NCI-H446 treated with DMSO at 0.1 percent for 48 hours (cell line): ENCODE data around the gene HIVEP2.

Experiments
- DNase-seq: peaks from one replicate; lab custom pipeline; 2025; lab: John Stamatoyannopoulos, UW

HIVEP2 gene

DNA sequence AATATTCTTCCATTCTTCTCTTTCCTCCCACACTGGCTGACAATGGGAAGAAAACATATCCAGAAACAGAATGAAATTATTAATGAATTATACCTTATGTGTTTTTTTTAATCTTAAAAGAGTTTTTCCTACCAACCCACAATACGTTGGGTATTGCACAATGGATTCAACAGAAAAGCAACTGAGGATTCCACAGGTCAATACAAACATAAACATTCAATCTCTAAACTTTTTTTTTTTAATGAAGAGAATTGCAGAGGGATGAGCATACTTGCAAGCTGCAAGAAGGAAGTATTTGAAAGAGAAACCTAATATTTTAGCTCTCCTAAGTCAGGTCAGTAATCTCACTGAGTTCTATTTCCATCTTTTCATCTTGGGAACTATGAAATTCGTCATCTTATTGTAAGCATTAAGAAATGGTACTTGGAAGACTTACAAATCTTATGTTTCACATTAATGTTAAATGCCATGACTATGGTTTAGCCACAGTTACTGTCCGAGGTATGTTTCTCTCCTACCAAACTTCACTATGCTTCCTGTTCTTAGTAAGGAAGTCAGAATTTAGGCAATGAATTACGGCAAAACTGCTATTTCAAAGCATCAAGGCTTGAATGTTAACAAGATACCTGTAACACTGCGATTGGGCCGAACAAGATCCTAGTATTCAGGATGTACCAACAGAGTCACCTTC is 100.8 kb downstream of the HIVEP2 start:
- DNase-seq, result no peak

DNA sequence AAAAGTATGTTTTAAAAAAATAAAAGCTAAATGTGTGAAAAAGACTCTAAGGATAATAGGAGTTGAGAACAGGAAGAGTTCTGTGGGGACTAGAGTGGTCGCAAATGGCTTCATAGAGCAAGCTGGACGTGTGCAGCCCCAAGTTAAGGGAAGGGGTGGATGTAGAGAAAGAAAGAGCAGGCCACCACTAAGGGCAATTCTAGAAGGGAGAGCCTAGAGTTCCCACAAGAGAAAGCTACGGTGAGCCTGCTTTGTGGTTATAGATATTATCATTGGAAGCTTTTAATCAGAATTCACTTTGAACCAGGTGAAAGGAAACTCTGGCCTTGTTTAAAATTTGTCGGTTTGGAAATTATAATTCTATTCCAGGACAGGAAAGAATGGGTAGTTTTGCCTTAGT is 101.6 kb downstream of the HIVEP2 start:
- DNase-seq, result no peak

DNA sequence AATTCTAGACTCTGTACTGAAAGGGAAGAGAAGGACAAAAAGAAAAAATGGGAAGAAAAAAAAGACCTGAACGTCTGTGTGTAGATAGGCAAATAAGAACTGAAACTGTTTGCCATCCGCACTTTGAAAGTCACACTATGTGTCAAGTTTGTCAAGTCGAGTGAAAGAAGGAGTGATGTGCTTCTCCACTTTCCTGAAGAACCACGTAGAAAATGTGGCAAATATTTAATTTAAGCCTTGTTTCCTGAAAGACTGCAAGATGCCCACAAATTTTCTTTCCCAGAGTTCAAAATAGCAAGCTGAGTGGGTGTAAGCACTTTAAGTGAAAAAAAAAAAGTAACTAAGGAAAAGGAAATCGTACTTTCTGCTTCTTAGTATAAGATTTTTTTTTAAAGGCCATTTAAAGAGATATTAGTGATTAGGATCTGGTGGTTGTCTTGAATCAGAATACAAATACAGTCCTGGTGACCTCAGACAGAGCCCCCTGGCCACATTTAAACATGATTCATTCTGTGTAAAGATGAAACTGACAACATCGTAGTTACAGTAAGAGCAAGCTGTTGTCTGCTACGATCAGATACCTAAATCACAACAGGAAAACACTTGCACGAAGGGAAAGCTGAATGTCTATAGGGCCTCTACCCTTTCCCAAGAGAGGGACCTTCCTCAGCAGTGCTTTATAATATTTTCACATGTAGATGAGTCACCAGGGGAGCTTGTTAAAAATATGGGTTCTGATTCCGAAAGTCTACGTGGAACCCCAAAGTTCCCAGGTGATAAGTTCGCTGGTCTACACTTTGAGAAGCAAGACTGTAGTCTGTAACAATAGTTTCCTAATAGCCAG is 102.3 kb downstream of the HIVEP2 start:
- no peak for DNase-seq

DNA sequence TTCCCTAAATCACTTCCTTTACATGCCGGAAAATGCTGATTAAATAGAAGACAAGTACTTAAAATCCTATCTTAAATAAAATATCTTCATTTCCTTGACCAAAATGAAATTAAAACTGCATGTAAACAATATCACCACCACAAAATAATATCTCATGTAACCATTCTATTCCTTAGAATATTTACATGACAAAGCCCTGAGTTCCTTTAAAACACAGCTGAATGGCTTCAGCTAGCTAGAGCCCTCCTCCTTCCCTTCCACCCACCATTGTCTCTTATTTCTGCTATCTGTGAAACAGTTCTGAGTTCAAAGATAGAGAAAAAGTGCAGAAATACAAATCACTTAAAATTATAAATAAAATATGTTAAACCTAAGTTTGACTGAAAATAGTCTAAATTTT is 103.1 kb downstream of the HIVEP2 start:
- DNase-seq, result no peak

DNA sequence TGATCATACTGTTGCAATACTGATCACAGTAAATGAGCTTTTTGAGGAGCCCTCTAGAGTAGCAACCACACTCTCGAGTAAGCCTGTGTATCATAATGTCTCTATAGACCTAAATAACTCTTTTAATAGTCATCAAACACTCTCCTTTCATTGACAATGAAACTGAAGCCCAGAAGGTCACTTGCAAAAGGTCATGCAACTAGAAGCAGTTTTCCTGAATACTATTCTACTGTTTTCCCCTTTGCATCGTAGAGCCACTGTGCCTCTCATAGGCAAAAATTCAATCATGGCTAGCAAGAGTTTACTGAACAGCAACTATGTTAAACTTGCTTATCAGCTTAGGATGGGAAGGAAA is 105.3 kb downstream of the HIVEP2 start:
- no peak for DNase-seq

DNA sequence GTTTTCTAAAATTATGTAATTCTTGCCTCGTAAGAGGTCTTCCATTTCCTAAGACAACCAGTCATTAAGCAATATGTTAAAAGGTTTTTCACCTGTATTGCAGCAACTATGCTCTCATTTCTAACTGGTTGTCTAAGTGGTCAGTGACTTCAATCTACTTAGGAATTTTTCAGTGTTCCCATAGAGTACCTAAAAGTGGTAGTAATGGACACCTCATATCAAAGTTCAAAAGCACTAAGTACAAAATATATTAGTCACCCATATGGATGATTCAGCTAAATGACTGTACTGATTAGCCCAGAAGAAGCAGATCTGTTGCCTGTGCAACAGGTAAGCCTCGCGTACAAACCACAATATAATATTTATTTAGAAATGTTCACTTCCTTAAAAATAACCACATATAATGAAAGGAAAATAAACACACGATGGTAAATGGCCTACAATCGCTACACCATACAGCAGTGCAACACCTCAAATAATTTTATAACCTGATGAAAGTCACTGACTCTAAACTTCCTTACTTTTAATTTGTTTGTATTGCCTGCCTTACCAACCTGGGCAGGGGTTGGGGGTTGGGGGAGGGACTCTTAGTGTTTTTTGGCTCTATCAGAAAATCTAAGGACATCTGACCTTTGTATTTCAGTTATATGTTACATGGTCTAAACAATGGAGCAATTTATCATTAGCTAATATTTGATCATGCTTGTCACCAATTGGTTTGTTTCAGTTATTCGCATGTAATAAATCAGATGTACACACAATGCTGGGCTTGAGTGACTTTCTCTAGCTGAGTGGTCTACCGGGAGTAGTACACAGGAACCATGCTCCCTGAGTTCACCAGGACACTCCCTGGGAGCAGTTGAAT is 105.9 kb downstream of the HIVEP2 start:
- no peak for DNase-seq

DNA sequence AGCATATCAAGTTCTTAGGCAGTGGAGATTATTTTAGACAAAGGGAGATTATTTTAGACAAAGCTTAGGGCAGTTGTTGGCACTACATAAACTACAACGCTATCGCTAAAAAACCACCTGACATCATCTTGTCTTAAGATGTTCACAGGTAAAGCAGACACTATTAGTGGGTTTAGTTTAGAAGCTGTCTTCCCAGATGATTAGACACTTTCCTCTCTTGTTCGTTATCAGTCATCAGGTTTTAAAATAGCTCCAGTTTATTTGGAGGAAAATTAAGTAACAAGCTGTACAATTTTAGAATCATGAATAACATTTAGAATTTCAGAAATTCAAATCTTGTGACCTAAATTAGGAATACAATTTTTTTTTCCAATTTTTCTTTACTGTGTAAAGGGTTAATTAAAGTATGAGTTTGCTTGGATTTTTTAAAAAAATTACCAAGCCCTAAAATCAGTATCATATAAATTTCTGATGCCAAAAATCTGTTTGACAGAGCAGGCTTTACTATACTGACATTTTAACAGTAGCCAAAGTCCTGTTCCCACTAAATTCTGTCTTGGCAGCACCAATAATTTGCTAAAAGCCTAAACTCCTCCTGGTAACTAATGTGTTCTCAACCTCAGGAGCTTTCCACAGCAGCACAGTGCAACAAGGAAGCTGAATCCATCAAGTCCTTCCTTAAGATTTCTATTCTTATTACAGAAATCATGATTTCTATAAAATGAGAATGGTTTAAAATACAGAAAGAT is 109.0 kb downstream of the HIVEP2 start:
- peak; percentile 25 for DNase-seq

DNA sequence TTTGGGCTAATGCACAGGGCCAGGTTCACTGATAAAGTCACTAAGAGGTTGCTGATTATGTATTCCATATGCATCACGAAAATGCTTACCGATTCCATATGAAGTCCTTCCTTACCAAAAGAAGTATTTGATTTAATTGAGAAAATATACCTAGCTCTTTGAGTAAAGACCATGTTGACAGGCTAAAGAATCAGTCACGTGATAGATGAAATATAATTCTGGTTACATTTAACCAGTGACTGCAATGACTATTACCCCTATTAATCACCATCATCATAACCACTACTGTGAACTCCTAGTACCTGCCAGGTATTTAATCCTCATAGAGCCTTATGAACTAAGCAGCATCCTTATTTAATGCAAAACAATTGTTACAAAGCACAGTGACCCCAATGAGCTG is 110.1 kb downstream of the HIVEP2 start:
- DNase-seq, result no peak

DNA sequence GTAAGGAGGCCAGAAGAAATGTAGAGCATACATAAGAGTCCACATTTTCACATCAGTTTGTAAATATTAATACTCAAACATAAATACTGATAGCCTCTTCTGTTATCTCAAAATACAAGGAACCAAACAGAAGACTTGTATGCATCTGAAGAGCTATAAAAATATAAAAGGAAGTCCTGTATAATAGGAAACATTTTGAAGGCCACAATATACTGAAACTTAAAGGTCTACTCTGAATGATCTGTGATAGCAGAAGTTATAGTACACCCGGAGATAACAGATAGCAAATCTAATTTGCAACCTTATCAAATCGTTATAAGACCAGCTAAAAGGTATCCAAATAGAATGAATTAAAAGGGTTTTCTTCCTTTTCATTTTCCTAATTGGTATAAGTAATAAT is 111.2 kb downstream of the HIVEP2 start:
- no peak for DNase-seq

DNA sequence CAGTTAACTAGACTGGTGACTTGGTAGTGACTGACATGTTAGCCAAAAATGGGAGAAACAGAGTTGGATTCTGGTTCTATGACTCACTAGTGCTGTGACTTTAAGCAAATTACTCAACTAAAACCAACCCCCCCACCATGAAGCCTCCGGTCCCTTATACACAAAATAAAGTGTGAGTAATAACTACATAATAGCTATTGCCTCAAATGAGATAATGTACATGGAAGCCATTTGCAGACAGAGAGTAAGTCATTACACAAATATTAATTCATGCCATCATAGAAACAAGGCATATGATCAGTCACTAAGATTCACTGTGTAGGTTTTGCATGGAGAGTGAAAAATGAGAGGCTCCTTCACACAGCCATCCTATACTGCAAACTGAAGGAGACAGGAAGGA is 111.9 kb downstream of the HIVEP2 start:
- DNase-seq, result no peak

DNA sequence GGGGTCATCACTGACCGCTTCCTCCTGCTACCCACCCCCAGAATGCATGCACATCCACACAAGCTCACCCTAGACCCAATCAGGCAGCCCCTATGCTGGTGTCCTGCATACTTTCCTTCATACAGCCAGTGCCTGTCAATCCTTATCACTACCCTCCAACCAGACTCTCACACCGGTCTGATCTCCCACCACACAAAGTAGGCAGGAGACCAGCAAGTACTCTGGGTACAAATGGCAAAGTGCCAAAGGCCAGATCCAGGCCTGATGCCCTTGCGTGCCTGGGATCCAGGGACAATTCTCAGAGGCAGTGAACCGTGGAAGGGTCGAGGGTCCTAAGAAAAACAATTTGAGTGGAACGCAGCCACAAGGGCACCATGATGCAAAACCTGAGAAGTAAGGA is 114.2 kb downstream of the HIVEP2 start:
- DNase-seq, result no peak

DNA sequence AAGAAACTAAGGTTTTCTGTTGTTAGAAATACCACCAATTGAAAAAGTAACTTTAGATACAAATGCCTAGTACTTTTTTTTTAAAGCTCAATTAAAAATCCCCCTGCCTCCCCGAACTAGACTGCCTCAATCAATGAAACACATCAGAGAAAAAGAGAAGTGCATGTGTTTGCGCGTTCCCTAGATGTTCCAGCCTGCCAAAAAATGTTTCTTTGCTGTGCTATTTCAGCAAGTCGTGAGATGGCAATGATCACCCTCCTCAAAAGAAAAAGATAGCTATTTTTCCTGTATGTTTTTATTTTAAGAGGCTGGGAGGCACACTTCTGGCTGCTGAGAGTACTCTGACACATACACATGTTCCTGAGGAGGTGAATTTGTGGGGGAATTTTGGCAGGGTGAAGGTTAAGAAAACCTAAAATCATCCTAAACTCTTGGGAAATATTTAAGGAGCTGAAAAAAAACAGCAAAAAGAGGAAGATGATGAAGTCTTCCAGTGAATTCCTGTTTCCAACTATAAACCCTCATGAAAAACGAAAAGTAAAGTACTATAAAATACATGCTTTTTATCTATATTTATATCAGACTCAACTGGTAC is 114.8 kb downstream of the HIVEP2 start:
- no peak for DNase-seq

DNA sequence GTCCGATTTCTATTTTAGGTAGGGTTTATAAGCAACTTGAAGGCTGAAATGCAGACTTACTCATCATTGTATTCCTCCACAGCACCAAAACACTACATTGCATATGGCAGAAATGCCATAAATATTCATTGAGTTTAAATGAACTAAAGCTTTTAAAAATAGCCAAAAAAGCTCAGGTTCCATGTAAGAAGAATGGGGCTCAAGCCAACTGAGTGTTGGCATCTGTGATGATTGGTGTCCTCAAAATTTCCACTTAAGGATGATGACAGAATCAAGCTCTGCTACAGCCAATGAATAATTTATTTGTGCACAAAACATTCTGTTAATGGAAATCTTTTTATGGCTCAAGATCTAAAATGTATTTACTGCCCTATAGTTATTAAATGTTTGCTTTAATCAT is 115.4 kb downstream of the HIVEP2 start:
- DNase-seq, result no peak

DNA sequence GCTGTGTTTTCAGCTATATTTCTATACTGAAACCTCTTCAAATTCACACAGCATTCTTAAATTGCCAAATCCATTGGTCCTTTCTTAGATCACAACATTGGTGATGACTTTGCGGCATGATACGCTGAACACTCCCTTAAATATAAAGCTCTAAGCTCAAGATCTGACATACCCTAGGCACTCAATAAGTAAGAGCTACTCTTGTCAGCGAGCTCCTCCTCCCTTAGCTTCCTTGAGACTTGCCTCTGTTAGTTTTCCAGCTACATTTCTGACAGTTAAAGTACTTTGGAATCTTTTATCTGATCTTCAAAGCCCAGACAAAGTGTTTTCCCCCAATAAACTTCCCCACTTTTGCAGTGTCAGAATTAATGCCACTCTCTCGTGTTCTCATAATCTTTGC is 117.0 kb downstream of the HIVEP2 start:
- no peak for DNase-seq

DNA sequence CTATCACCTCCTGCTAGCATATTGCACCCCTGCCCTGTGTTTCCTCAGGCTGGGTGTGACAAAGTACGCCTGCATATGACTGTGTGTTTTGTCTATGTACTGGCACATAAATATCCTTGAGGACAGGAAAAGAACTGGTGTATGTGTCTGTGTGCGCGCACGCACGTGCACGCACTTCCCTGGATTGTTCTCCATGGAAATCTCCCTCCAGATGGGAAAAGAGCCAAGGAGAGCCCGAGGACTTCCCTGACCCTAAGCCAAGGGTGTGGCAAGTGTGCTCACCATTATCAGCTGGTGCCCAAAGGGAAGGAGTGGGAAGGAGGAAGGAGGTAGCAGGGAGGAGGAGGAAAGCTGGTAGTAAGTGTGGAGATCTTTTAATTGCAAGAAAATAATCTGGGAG is 117.6 kb downstream of the HIVEP2 start:
- no peak for DNase-seq

DNA sequence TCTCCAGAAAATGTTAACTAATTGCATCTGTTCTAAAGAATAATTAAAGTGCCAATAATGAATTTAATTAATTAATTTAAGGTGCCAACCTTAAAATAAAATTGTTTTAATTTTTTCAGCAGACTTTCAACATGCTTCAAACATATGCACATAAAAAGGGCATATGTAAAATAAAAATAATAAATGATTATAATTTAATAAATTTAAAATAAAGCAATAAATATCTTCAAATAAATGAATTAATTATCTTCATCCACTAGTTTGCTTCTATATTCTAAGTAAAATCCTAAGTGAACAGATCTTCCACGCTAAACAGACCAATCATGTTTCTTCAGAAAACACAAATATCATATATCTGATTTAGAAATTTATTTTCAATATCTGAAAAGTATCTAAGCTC is 119.2 kb downstream of the HIVEP2 start:
- DNase-seq, result no peak

DNA sequence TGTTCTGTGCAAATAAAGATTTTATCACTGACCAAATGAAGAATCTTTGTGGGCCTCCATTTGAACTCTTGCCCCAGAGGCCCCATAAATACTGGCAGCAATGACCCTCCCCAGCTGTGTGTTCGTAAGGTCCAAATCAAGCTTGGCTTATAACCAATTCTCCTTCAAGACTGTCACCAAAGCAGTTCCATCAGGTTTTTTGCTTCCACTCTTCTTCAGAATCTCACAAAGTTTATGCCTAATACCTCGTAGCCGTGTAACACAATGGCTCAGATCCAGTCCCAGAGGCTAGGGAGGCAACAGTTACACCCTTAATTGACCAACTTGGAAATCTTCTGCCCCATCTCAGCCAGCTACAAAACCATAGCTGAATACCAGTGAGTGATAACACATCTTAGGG is 120.5 kb downstream of the HIVEP2 start:
- DNase-seq, result no peak

DNA sequence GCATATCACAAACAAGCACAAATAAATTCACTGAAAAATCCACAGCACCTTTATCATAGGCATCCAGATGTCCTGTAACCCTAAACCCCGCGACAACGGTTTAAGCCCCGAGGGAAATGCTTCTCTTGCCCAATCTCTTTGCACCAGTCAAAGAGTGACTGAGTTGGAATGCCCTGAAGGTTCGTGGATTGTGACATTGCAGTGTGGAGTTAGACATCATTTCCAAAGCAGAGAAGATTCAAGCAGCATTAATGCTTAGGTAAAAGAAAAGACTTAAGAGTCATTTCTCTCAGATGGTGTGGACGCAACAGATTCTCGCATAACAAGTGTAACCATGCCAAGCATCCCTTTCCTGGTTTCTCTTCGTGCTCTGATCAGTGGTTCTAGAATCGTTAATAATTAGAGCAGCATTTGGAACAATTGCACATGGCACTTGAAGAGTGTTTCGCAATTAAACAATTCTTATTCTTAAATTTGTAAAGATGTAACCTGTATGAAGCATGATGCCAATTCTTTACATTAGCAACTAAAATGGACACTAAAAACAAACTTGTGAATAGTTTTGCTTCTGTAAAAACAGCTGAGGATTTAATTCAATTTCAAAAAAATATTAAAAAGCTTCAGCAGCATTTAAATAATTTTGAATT is 121.6 kb downstream of the HIVEP2 start:
- no peak for DNase-seq

DNA sequence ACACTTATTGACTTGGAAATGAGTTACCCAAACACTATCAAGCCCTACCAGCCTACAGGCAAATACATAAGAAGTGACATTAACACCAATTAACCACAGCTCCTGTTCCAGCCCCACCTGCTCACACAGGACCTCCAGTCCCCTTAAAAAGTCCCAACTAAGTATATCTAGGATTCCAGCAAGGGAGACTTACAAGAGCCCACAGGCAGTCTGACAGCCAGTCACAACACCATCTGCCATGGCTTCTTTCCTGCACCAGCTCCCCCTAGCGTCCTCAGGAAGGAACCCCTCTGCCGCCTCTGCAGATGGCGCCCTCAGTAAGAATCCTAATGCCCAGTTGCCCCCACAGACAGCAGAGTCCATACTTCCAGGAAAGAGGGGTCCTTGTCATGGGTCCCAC is 122.1 kb downstream of the HIVEP2 start:
- peak; percentile 61 for DNase-seq

DNA sequence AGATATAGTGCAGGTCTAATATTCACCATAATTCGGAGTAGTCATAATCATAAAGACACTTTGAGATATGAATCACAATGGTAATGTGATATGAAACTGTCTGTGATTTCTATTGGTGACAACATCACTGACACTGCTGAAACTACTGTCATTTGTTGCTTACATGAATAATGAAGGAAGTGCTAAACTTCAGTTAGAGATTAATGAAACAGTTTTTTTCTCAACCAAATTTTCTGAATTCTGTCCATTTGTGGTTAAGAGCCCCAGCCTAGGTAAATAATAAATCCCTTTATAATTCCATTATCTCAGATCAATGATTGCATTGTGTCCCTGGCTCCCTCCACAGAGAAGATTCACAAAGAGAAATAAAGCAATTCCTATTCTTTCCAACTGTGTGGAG is 122.6 kb downstream of the HIVEP2 start:
- DNase-seq, result no peak

DNA sequence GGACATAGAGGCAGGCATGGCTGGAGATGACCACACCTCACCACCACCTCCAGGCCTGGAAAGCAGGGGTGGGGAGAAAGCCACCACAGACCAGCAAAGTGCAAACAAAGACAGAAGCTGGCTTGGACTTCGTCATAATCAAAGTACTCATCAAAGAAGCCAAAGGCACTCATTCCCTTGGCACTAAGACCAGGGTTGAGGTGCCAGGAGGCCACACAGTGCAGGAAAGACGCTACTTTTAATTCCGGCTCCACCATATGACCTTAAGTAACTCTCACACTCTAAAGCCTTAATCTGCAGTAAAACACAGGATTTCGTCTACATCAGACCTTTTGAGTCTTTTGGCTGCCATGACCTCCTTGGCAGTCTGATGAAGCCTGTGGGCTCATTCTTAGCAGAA is 123.1 kb downstream of the HIVEP2 start:
- DNase-seq, result peak; percentile 86
